Astrocyte of the cerebellum (primary cell): ENCODE measurements around the gene PROK2.

ENCODE experiments used
- DNase-seq: peaks from one replicate; pipeline ENCODE4 v3.0.0-alpha.2; 2011; ENCODE audit warnings: low read depth
- H3K4me3 ChIP-seq: 2 replicates; pipeline ENCODE4 v1.5.1; 2011; ENCODE audit warnings: mild to moderate bottlenecking, low read depth, low read length, moderate library complexity
- in situ Hi-C: cut with HindIII; loops from 2 replicates; pipeline ENCODE4 v1.10.0; 2017; ENCODE audit warnings: low sequenced_read_pairs
- TF ChIP-seq, protein P1 (sequence below): IDR thresholded peaks from 2 replicates; pipeline ENCODE4 v1.5.1; 2012; ENCODE audit warnings: low read length, low read depth, moderate library complexity, mild to moderate bottlenecking; ENCODE audit errors: missing control alignments

PROK2 gene

GRCh38 chr3:71784914-71785531, at the start of gene PROK2:
PROK2 (minus strand) TSS chr3:71785148; CDS start chr3:71785052, 96 bp downstream.
- no peak for DNase-seq
- TF ChIP-seq, protein P1, sequence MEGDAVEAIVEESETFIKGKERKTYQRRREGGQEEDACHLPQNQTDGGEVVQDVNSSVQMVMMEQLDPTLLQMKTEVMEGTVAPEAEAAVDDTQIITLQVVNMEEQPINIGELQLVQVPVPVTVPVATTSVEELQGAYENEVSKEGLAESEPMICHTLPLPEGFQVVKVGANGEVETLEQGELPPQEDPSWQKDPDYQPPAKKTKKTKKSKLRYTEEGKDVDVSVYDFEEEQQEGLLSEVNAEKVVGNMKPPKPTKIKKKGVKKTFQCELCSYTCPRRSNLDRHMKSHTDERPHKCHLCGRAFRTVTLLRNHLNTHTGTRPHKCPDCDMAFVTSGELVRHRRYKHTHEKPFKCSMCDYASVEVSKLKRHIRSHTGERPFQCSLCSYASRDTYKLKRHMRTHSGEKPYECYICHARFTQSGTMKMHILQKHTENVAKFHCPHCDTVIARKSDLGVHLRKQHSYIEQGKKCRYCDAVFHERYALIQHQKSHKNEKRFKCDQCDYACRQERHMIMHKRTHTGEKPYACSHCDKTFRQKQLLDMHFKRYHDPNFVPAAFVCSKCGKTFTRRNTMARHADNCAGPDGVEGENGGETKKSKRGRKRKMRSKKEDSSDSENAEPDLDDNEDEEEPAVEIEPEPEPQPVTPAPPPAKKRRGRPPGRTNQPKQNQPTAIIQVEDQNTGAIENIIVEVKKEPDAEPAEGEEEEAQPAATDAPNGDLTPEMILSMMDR: no peak
- in situ Hi-C loops: no loop called here
- no peak within 1 kb of the TSS for H3K4me3 ChIP-seq

- TF ChIP-seq, protein P1: no peak
- H3K4me3 ChIP-seq: no peak overlapping the region
- in situ Hi-C loops: no loop called here
- no peak for DNase-seq
Measured at GRCh38 chr3:71831599-71831998, 46.7 kb upstream of the PROK2 start.

GRCh38 chr3:71825551-71826283, 40.8 kb upstream of the PROK2 start:
- H3K4me3 ChIP-seq: no peak overlapping the region
- in situ Hi-C loops: loop anchor here (5.0 kb wide), 1 partner anchor 63 kb away; no protein-coding TSS in a partner anchor
- DNase-seq: no peak
- TF ChIP-seq, protein P1: no peak

GRCh38 chr3:71821116-71821515, 36.2 kb upstream of the PROK2 start:
- H3K4me3 ChIP-seq: no peak overlapping the region
- TF ChIP-seq, protein P1: no peak
- no peak for DNase-seq
- in situ Hi-C loops: no loop called here

GRCh38 chr3:71817262-71817661, 32.3 kb upstream of the PROK2 start:
- in situ Hi-C loops: no loop called here

GRCh38 chr3:71816767-71817156, 31.8 kb upstream of the PROK2 start:
- TF ChIP-seq, protein P1: no peak
- in situ Hi-C loops: no loop called here
- H3K4me3 ChIP-seq: no peak overlapping the region
- DNase-seq: no peak

More at GRCh38 chr3:71817262-71817661, 32.3 kb upstream of the PROK2 start:
- no peak for DNase-seq
- H3K4me3 ChIP-seq: no peak overlapping the region
- TF ChIP-seq, protein P1: no peak
